ENCODE results near the gene DR1. TPM values are rescaled to one million over a fixed set of nuclear protein-coding genes. Genes with fewer than 3 reads are reported as not detected.

The DR1 gene
- total RNA-seq, 2 donors from 2014 or later = 44.3 to 56.4 TPM

DNA sequence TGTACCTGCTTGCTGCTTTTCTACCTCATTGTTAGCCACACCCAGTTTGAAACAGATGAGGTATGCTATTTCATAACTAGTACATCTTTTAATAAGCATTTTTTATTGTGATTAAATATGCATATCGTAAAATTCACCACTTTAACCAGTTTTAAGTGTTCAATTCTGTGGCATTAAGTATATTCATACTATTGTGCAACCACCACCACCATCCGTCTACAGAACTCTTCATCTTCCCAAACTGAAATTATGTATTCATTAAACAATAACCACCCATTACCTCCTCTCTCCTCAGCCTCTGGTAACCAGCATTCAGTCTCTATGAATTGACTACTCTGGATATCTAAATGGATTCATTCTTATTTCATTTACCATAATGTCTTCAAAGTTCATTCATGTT is 20.1 kb downstream of the DR1 start:
- H3K27ac ChIP-seq (ENCODE audit: low read depth, low read length) = no peak overlapping the region
- H3K4me1 ChIP-seq (ENCODE audit: control insufficient read depth, insufficient read depth, low read length) = no peaks in the 10 kb centered on the region
- no peaks in the 10 kb centered on the region for H3K4me1 Mint-ChIP-seq
- 93 to 100% methylated on average over 1 to 2 of the region's 2 CpGs for WGBS, 2 experiments (ENCODE audit: insufficient coverage in 1 of 2, insufficient read length in 1 of 2)
- H3K27me3 Mint-ChIP-seq (ENCODE audit: insufficient read depth) = no peaks in the 10 kb centered on the region
- TF ChIP-seq, protein P1, sequence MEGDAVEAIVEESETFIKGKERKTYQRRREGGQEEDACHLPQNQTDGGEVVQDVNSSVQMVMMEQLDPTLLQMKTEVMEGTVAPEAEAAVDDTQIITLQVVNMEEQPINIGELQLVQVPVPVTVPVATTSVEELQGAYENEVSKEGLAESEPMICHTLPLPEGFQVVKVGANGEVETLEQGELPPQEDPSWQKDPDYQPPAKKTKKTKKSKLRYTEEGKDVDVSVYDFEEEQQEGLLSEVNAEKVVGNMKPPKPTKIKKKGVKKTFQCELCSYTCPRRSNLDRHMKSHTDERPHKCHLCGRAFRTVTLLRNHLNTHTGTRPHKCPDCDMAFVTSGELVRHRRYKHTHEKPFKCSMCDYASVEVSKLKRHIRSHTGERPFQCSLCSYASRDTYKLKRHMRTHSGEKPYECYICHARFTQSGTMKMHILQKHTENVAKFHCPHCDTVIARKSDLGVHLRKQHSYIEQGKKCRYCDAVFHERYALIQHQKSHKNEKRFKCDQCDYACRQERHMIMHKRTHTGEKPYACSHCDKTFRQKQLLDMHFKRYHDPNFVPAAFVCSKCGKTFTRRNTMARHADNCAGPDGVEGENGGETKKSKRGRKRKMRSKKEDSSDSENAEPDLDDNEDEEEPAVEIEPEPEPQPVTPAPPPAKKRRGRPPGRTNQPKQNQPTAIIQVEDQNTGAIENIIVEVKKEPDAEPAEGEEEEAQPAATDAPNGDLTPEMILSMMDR (conservative IDR thresholded peaks at IDR 0.05) = no peak
- H3K9ac ChIP-seq (ENCODE audit: extremely low read depth, low read length, poor library complexity, severe bottlenecking) = no peak overlapping the region
- H3K4me3 Mint-ChIP-seq = no peak overlapping the region
- peaks cover 42% of the 10 kb centered on the region for H3K36me3 Mint-ChIP-seq (ENCODE audit: low read depth)
- H3K27ac Mint-ChIP-seq = no peak overlapping the region
- H3K36me3 ChIP-seq (ENCODE audit: control insufficient read depth, insufficient read depth, low read length) = peaks cover 62% of the 10 kb centered on the region
- no peak for DNase-seq
- no peaks in the 10 kb centered on the region for H3K9me3 ChIP-seq (ENCODE audit: control insufficient read depth, low read length)
- H3K9me3 Mint-ChIP-seq = no peaks in the 10 kb centered on the region
- H3K27me3 ChIP-seq (ENCODE audit: control insufficient read depth, insufficient read depth, low read length, poor library complexity, severe bottlenecking) = no peaks in the 10 kb centered on the region
- H3K4me3 ChIP-seq (ENCODE audit: low read length) = no peak overlapping the region

DNA sequence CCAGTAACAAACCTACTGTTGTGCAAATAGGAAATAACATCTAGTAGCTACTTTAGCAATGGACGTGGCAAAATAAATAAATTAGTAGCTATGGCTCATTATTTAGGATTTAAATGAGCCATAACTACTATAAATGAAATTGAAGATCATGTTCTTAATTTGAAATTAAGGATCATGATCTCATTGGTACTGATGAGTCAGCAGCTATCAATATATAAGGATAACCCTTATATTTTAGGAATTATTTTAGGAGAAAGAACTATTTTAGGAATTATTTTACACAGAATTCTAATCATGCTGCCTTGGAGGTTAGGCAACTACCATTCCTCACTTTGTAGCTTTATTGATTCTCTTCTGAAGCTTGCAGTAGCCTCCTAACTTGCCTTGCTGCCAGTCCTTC is 24.0 kb downstream of the DR1 start:
- Mint-ChIP-seq H3K4me3 (no peak overlapping the region), H3K27ac (no peak overlapping the region)

DNA sequence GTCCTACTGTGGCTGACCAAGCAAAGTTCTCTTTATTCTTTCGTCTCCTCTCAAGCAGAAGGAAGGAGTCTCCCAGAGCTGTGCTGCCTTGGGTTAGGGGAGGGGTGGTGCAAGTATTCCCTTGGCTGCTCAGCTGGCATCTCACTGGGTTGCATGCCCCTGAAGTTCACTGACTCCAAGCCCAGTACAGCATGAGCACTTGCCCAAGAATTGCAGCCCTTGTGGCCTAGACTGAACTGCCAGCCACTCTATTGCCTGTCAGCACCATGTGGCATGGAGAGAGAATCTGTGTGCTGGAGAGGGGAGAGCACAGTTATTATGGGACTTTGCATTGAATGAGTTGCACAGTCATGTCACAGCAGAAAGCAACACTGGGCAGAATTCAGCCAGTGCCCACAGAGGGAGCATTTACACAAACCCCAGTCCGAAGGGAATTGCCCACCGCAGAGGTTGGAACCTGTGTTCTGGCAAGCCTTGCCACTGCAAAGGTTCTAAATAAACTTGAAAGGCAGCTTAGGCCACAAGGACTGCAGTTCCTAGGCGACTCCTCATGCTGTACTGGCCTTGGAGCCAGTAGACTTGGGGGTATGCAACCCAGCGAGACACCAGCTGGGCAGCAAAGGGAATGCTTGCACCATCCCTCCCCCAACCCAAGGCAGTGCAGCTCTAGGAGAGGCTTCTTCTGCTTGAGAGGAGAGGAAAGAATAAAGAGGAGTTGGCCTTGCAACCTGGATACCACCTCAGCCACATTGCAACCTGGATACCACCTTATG is 28.8 kb downstream of the DR1 start:
- no peak overlapping the region for H3K4me3 ChIP-seq (ENCODE audit: low read length)
- 95 to 97% methylated on average over 4 to 5 of the region's 5 CpGs for WGBS, 2 experiments (ENCODE audit: insufficient coverage in 1 of 2, insufficient read length in 1 of 2)
- no peak overlapping the region for H3K9ac ChIP-seq (ENCODE audit: extremely low read depth, low read length, poor library complexity, severe bottlenecking)
- DNase-seq = no peak
- H3K9me3 ChIP-seq (ENCODE audit: control insufficient read depth, low read length) = peaks cover 37% of the 10 kb centered on the region
- TF ChIP-seq, protein P1 (conservative IDR thresholded peaks at IDR 0.05) = no peak
- H3K27ac Mint-ChIP-seq = no peak overlapping the region
- no peak overlapping the region for H3K4me3 Mint-ChIP-seq
- H3K27me3 ChIP-seq (ENCODE audit: control insufficient read depth, insufficient read depth, low read length, poor library complexity, severe bottlenecking) = no peaks in the 10 kb centered on the region
- H3K27ac ChIP-seq (ENCODE audit: low read depth, low read length) = no peak overlapping the region
- H3K36me3 Mint-ChIP-seq (ENCODE audit: low read depth) = peaks cover 44% of the 10 kb centered on the region
- H3K36me3 ChIP-seq (ENCODE audit: control insufficient read depth, insufficient read depth, low read length) = no peaks in the 10 kb centered on the region
- H3K27me3 Mint-ChIP-seq (ENCODE audit: insufficient read depth) = no peaks in the 10 kb centered on the region
- no peaks in the 10 kb centered on the region for H3K4me1 Mint-ChIP-seq
- no peaks in the 10 kb centered on the region for H3K4me1 ChIP-seq (ENCODE audit: control insufficient read depth, insufficient read depth, low read length)
- H3K9me3 Mint-ChIP-seq = peaks cover 52% of the 10 kb centered on the region

More for the DNA sequence above, 24.0 kb downstream of the DR1 start:
- TF ChIP-seq, protein P1 (conservative IDR thresholded peaks at IDR 0.05) = no peak
- WGBS, 2 experiments (ENCODE audit: insufficient coverage in 1 of 2, insufficient read length in 1 of 2) = 100% methylated on average over 1 of the region's 1 CpG; no CpG with 5 or more reads in 1 of the 2 experiments
- no peak overlapping the region for H3K4me3 ChIP-seq (ENCODE audit: low read length)
- no peak overlapping the region for H3K27ac ChIP-seq (ENCODE audit: low read depth, low read length)
- H3K36me3 Mint-ChIP-seq (ENCODE audit: low read depth) = peaks cover 46% of the 10 kb centered on the region
- H3K4me1 Mint-ChIP-seq = no peaks in the 10 kb centered on the region
- no peak overlapping the region for H3K9ac ChIP-seq (ENCODE audit: extremely low read depth, low read length, poor library complexity, severe bottlenecking)
- DNase-seq = no peak
- H3K36me3 ChIP-seq (ENCODE audit: control insufficient read depth, insufficient read depth, low read length) = peaks cover 26% of the 10 kb centered on the region
- no peaks in the 10 kb centered on the region for H3K27me3 Mint-ChIP-seq (ENCODE audit: insufficient read depth)
- H3K27me3 ChIP-seq (ENCODE audit: control insufficient read depth, insufficient read depth, low read length, poor library complexity, severe bottlenecking) = no peaks in the 10 kb centered on the region
- H3K4me1 ChIP-seq (ENCODE audit: control insufficient read depth, insufficient read depth, low read length) = no peaks in the 10 kb centered on the region
- peaks cover 6% of the 10 kb centered on the region for H3K9me3 ChIP-seq (ENCODE audit: control insufficient read depth, low read length)
- peaks cover 9% of the 10 kb centered on the region for H3K9me3 Mint-ChIP-seq

All from endodermal cell (in vitro differentiated cells).